T-helper 1 cell treated with Interleukin-12 subunit alpha and Interleukin-12 subunit beta and Interleukin-4 antibody, amounts not matched to agents 30 μg/mL and 1 μg/mL, for 36 hours (primary cell): ENCODE results near the gene AFAP1.

Source experiments
- H3K27ac Mint-ChIP-seq: one replicate; pipeline ENCODE4 v1.8.0; 2021; ENCODE audit warnings: mild to moderate bottlenecking, mixed read lengths
- H3K27me3 Mint-ChIP-seq: one replicate; pipeline ENCODE4 v1.8.0; 2021; ENCODE audit warnings: low read depth, mixed read lengths
- H3K36me3 Mint-ChIP-seq: one replicate; pipeline ENCODE4 v1.8.0; 2021; ENCODE audit warnings: low read depth, mixed read lengths
- H3K4me1 Mint-ChIP-seq: one replicate; pipeline ENCODE4 v1.8.0; 2021; ENCODE audit warnings: low read depth, mixed read lengths
- H3K4me3 Mint-ChIP-seq: one replicate; pipeline ENCODE4 v1.8.0; 2021; ENCODE audit warnings: mild to moderate bottlenecking, moderate library complexity, mixed read lengths
- H3K9me3 Mint-ChIP-seq: one replicate; pipeline ENCODE4 v1.8.0; 2021; ENCODE audit warnings: mixed read lengths

Gene AFAP1

DNA sequence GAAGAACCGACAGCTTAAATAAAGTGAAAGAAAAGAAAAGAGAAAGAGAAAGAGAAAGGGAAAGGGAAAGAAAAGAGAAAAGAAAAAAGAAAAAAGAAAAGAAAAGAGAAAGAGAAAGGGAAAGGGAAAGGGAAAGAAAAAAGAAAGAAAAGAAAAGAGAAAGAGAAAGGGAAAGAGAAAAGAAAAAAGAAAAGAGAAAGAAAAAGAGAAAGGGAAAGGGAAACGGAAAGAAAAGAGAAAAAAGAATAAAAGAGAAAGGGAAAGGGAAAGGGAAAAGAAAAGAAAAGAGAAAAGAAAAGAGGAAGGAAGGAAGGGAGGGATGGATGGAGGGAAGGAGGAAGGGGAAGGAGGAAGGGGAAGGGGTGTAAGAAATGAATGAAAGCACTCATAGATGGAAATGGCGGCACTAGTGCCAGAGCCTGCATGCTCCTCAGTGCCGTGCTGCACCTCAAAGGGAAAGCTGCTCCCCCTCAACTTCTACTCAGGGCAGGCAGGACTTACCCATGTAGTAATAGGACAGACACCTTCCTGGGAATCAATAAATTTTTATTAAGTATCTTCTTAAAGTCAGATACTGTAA, 70.7 kb downstream of the AFAP1 start:
- peaks cover 18% of the 10 kb centered on the region for H3K4me1 Mint-ChIP-seq
- H3K27me3 Mint-ChIP-seq, result peaks cover 4% of the 10 kb centered on the region
- peaks cover 7% of the 10 kb centered on the region for H3K36me3 Mint-ChIP-seq
- H3K27ac Mint-ChIP-seq, result peak overlapping the region; percentile 91
- H3K9me3 Mint-ChIP-seq, result peaks cover 4% of the 10 kb centered on the region
- peak overlapping the region; percentile 15 for H3K4me3 Mint-ChIP-seq

DNA sequence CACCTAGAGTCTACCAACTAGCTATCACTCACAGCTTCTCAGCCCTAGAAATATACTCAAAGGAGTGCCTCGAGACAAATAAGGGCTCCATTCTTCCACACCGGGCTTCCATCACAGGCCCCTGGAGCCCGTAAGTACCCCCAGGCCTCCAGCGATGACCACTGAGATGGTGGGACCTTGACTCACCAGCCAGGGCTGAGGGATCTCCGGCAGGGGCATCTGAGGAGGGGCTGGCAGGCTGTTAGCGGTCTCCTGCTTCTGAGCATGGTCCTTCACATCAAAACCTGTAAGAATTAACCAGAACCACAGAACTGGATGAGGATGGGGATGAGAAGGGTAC, 71.3 kb downstream of the AFAP1 start:
- peaks cover 18% of the 10 kb centered on the region for H3K4me1 Mint-ChIP-seq
- H3K27me3 Mint-ChIP-seq, result peaks cover 5% of the 10 kb centered on the region
- H3K27ac Mint-ChIP-seq, result peak overlapping the region; percentile 91
- no peak overlapping the region for H3K4me3 Mint-ChIP-seq
- H3K36me3 Mint-ChIP-seq, result peaks cover 9% of the 10 kb centered on the region
- H3K9me3 Mint-ChIP-seq, result peaks cover 8% of the 10 kb centered on the region

DNA sequence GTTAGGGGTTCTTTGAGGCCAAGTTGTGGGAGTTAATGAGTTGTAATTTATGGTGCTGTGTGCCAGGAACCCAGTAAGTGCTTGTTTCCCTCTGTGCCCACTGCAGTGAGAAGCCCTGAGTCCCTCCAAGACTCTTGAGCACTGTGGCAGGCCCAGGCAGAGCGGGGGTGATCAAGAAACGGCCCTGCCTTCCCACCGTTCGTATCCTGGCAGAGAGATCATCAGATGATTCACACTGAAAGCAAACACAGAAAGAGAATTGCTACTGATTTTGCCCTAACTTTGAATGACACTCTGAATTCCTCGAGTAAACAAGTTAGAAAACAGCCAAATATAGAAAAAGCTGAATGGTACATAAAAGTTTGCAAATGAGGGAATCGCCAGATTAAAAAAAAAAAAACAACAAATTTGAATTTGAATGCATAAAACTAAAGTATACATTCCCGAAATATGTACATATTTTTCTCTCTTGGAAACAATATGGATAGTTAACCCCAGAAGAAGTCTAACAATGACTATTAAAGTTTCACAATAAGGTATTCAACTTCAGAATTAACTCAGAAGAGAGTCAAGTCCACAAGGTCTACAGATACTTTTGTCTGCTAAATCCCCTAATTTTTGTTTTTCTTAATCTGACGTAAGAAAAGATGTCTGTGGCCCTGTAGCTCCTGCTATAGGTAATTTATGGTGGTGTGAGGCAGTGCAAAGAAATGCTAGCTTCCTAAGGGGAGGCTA, 71.8 kb downstream of the AFAP1 start:
- H3K4me3 Mint-ChIP-seq, result no peak overlapping the region
- peaks cover 5% of the 10 kb centered on the region for H3K27me3 Mint-ChIP-seq
- H3K27ac Mint-ChIP-seq, result no peak overlapping the region
- H3K4me1 Mint-ChIP-seq, result peaks cover 18% of the 10 kb centered on the region
- H3K9me3 Mint-ChIP-seq, result peaks cover 8% of the 10 kb centered on the region
- peaks cover 9% of the 10 kb centered on the region for H3K36me3 Mint-ChIP-seq

DNA sequence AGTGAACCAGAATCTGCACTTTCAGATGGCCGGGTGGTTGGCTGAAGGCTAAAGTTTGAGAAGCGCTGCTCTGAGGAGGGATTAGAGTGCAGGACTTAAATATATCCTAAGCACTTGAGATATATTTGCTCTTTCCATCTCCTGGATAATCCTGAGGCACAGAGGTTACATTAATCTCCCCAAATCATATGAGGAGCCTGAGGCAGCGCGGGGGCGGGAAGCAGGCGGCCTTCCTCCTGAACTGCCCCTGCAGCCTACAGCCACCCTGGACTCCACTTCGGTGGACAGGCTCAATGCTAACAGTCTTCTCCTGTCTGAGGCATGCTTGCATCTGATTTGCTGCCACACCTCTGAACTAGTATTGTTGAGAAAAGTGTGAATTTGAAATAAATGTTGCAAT, 72.5 kb downstream of the AFAP1 start:
- H3K27me3 Mint-ChIP-seq, result peaks cover 5% of the 10 kb centered on the region
- peaks cover 18% of the 10 kb centered on the region for H3K4me1 Mint-ChIP-seq
- no peak overlapping the region for H3K27ac Mint-ChIP-seq
- peaks cover 9% of the 10 kb centered on the region for H3K36me3 Mint-ChIP-seq
- H3K4me3 Mint-ChIP-seq, result no peak overlapping the region
- peaks cover 8% of the 10 kb centered on the region for H3K9me3 Mint-ChIP-seq

DNA sequence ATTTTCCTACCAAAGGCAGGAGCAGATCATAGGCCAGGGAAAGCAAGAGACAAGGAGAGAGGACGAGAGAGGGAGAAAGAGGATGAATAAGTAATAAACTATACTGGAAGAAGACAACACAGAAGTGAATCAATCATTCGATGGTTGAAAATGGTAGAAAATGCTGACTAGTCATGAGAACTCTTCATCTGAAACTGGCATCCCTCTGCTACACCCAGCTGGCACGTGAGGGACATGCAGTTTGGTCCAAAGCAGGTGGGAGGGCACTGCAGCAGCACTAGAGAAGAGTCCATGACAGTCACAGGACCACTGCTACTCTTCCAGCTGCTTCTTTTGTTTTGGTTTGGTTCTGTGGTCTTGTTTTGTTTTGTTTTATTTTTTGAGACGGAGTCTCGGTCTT, 74.1 kb downstream of the AFAP1 start:
- Mint-ChIP-seq H3K27me3 (peaks cover 5% of the 10 kb centered on the region), H3K4me3 (no peak overlapping the region), H3K27ac (no peak overlapping the region), H3K9me3 (peaks cover 8% of the 10 kb centered on the region), H3K36me3 (peaks cover 8% of the 10 kb centered on the region), H3K4me1 (peaks cover 18% of the 10 kb centered on the region)

DNA sequence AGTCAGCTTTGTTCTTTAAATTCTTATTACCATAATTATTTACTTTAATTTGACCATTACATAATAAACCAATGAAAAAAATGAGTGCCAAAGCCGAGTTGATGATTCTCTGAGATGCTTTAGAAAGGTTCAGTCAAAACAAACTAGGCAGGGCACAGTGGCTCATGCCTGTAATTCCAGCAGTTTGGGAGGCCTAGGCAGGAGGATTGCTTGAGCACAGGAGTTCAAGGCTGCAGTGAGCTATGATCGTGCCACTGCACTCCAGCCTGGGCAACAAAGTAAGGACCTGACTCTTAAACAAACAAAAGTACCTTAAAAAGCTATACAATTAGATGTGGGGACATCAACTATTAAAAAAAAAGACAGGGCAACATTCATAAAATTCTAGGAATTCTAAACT, 75.0 kb downstream of the AFAP1 start:
- Mint-ChIP-seq H3K4me3 (no peak overlapping the region), H3K27me3 (peaks cover 5% of the 10 kb centered on the region), H3K27ac (no peak overlapping the region), H3K9me3 (peaks cover 8% of the 10 kb centered on the region), H3K36me3 (peaks cover 8% of the 10 kb centered on the region), H3K4me1 (peaks cover 18% of the 10 kb centered on the region)

DNA sequence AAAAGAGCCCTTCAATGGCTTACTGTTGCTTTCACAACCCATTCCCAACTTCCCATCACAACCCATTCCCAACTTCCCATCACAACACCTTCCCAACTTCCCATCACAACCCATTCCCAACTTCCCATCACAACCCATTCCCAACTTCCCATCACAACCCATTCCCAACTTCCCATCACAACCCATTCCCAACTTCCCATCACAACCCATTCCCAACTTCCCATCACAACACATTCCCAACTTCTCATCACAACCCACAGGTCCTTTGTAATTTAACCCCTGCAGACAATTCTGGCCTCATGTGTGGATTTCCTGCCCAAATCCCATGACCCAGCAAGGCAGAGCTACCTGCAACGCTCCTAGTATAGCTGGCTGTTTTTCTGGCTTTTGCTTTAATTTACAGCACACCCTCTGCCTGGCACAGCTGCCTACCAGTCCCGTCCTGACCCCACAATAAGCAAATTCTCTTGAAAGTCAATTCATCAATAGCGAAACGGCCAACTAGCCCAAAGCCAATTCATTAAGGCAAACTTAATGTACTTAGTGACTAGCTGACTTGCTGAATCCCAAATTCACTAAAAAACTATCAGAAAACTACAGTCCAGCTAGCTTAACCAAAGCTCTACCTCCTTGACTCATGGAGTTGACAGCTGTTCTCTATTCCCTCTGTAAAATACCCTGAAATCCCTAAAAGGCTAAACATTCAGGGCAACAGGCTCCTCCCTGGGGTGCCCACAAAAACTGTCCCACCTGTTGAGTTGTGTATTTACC, 75.6 kb downstream of the AFAP1 start:
- H3K36me3 Mint-ChIP-seq, result peaks cover 8% of the 10 kb centered on the region
- peaks cover 8% of the 10 kb centered on the region for H3K9me3 Mint-ChIP-seq
- H3K27me3 Mint-ChIP-seq, result peaks cover 5% of the 10 kb centered on the region
- peak overlapping the region; percentile 83 for H3K27ac Mint-ChIP-seq
- H3K4me3 Mint-ChIP-seq, result peak overlapping the region; percentile 49
- H3K4me1 Mint-ChIP-seq, result peaks cover 17% of the 10 kb centered on the region

DNA sequence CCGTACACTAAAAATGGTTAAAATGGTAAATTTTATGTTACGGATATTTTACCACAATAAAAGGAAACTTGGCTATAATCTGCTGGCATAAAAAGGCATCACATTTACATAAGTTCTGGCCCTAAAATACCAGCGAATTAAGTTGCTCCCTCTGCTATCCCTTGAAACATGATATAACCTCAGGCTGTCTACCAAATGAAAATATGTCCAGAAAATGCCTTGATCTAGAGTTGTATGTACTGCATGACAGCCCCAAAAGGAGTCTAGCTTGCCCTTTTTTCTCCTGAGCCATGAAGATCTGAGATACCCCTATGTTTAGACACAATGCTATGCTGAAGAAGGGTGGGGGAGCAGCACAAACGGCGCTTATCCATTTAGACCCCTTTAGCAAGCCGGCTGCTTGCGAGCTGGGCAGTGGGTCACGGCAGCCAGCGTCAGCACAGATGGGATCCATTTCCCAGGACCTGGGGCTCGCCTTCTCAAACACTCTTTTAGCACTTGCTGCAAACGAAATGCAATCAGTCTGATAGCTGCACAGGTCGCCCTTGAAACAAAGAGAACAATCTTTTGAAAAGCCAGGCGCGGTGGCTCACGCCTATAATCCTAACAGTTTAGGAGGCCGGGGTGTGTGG, 77.0 kb downstream of the AFAP1 start:
- H3K27me3 Mint-ChIP-seq, result peaks cover 5% of the 10 kb centered on the region
- H3K4me3 Mint-ChIP-seq, result no peak overlapping the region
- peaks cover 8% of the 10 kb centered on the region for H3K9me3 Mint-ChIP-seq
- H3K36me3 Mint-ChIP-seq, result peaks cover 8% of the 10 kb centered on the region
- H3K4me1 Mint-ChIP-seq, result peaks cover 11% of the 10 kb centered on the region
- no peak overlapping the region for H3K27ac Mint-ChIP-seq

DNA sequence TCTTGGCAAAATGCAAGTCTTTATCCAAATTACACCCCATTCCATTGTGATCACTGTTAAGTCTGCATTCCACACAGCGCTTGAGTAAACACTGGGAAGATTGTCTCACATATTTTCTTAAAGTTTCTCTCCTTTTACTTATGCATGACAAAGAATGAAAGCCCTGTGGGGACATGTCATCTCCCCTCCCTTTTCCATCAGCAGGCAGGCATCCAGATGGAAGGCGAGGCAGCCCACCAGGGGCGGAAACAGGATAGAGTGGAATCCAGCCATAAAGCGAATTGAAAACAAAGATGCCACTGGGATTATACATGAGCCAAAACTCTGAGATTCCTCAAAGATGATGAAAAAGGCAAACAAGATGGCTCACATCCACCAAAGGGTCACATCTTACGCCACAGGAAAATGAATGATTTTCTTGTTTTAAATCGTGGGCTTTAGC, 78.2 kb downstream of the AFAP1 start:
- peaks cover 8% of the 10 kb centered on the region for H3K9me3 Mint-ChIP-seq
- no peak overlapping the region for H3K4me3 Mint-ChIP-seq
- H3K36me3 Mint-ChIP-seq, result peaks cover 11% of the 10 kb centered on the region
- H3K27me3 Mint-ChIP-seq, result peaks cover 10% of the 10 kb centered on the region
- no peak overlapping the region for H3K27ac Mint-ChIP-seq
- peaks cover 19% of the 10 kb centered on the region for H3K4me1 Mint-ChIP-seq

DNA sequence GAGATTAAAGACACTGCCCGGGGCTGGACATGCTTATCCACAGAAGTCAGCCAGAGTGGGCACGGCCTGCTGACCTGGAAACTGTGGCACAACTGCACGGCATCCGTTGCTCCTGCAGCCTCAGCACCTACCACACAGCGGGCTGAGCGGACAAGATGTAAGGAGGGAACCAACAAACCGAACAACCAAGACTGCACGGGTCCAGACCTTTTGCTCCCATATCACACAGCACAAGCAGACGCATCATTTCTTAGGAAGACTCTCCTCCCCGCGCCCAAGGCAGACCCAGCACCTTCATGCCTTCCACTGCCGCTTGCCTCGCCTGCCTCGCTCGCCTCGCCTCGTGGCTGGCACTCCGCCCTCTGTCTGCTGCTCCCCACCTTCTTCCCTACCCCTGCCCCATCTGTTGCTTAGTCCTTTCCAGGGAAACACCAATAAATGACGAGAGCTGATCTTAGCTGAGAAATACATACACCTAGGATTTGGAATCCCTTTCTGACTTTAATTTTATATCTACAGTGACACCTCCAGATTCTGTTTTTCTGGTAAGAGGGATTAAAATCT, 79.0 kb downstream of the AFAP1 start:
- peaks cover 8% of the 10 kb centered on the region for H3K9me3 Mint-ChIP-seq
- H3K4me3 Mint-ChIP-seq, result no peak overlapping the region
- H3K36me3 Mint-ChIP-seq, result peaks cover 10% of the 10 kb centered on the region
- H3K4me1 Mint-ChIP-seq, result peaks cover 24% of the 10 kb centered on the region
- no peak overlapping the region for H3K27ac Mint-ChIP-seq
- peaks cover 10% of the 10 kb centered on the region for H3K27me3 Mint-ChIP-seq

DNA sequence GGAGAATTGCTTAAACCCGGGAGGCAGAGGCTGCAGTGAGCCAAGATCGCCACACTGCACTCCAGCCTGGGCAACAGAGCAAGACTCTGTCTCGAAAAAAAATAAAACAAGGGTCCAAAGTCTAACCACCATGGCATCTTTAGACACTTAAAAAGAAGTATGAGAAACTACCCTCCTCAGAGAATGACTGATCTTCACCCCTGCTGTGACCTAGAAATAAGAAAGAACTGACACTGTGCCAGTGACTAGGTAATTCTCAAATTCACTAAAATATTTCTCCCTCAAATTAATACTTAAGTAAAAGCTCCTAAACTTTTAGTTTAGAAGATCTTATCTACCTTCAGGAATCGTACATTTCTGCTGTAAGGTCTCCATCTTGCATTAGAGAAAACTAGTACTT, 80.3 kb downstream of the AFAP1 start:
- H3K36me3 Mint-ChIP-seq, result peaks cover 10% of the 10 kb centered on the region
- peaks cover 7% of the 10 kb centered on the region for H3K9me3 Mint-ChIP-seq
- peaks cover 9% of the 10 kb centered on the region for H3K27me3 Mint-ChIP-seq
- H3K27ac Mint-ChIP-seq, result no peak overlapping the region
- H3K4me1 Mint-ChIP-seq, result peaks cover 36% of the 10 kb centered on the region
- H3K4me3 Mint-ChIP-seq, result no peak overlapping the region

DNA sequence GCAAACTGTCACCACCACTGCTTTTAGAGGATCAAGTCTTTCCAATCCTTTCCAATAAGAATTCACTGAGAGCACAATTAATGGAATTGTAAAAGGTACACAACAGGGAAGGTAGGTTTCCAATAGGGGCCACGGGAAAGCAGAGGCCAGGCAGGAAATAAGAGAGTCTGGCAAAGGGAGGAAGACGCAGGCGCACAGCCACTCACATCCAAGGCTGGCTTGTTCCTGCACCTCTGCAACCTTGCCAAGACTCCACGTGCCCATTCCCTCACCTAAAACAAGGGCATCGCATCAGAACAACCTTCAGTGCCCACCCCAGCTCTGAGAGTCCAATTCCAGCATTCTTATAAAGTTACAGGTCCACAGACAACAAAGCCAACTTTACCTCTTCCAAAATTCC, 81.2 kb downstream of the AFAP1 start:
- H3K36me3 Mint-ChIP-seq, result peaks cover 4% of the 10 kb centered on the region
- H3K27me3 Mint-ChIP-seq, result peaks cover 5% of the 10 kb centered on the region
- H3K27ac Mint-ChIP-seq, result no peak overlapping the region
- H3K9me3 Mint-ChIP-seq, result no peaks in the 10 kb centered on the region
- peaks cover 38% of the 10 kb centered on the region for H3K4me1 Mint-ChIP-seq
- no peak overlapping the region for H3K4me3 Mint-ChIP-seq

DNA sequence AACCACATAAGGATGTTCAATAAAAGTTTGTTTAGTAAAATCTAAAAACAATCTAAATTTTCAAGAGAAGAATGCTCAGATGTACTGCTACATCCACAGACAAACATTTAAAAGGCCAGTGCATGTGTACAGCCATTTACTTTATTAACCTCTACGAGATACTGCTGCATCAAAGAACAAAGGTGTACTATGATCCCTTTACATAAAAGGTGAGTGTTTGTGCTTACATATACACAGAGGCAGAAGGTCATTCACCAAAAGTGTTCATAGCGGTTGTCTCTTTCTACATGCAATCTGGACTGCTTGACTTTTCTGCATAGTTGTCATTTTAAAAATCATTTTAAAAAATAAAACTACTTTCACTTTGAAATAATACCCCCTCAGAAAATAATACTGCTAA, 81.7 kb downstream of the AFAP1 start:
- Mint-ChIP-seq H3K27me3 (peaks cover 5% of the 10 kb centered on the region), H3K36me3 (peaks cover 4% of the 10 kb centered on the region), H3K27ac (no peak overlapping the region), H3K9me3 (no peaks in the 10 kb centered on the region), H3K4me1 (peaks cover 39% of the 10 kb centered on the region), H3K4me3 (no peak overlapping the region)

DNA sequence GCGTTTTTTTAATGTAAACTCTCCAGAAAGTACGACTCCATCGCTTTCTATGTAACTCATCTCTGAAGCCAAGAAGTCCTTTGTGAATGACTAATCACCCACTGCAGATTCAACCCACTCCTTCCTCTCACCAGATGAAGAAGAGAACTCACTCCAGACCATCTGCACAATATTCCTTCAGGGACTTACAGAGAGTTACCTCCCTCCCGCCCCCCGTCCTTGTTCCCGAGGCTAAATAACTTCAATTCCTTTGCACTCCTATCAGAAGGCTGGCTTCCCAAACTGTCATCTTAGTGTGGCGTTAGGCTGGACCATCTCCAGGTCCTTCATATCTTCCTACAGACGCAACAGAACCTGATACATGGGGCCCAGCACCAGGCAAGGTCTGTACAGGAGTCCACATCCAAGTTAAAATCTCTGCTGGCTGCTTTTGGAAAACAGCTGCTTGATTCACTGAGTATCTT, 82.4 kb downstream of the AFAP1 start:
- Mint-ChIP-seq H3K36me3 (peaks cover 4% of the 10 kb centered on the region), H3K4me1 (peaks cover 39% of the 10 kb centered on the region), H3K27me3 (peaks cover 5% of the 10 kb centered on the region), H3K9me3 (no peaks in the 10 kb centered on the region), H3K27ac (no peak overlapping the region), H3K4me3 (peak overlapping the region; percentile 15)
